Activated CD8-positive, alpha-beta memory T cell treated with anti-CD3 and anti-CD28 coated beads for 24 hours (primary cell): ENCODE measurements around the gene SHISAL1.
"Not testable (repeated sequence)": the region's sequence is repeated elsewhere in the genome, so short reads cannot be mapped to it uniquely, and the experiment has no call there.

Source experiments
- DNase-seq: peaks from one replicate; pipeline ENCODE4 v3.0.0-alpha.2; 2020

The SHISAL1 gene

GRCh38 chr22:44256556-44257485 lies 55.9 kb downstream of the SHISAL1 start:
- peak; percentile 48 for DNase-seq

- peak; percentile 37 for DNase-seq
These were observed 56.7 kb downstream of the SHISAL1 start for GRCh38 chr22:44256085-44256484.

- peak; percentile 26 for DNase-seq
These were observed 57.9 kb downstream of the SHISAL1 start for GRCh38 chr22:44254811-44255210.

DNA sequence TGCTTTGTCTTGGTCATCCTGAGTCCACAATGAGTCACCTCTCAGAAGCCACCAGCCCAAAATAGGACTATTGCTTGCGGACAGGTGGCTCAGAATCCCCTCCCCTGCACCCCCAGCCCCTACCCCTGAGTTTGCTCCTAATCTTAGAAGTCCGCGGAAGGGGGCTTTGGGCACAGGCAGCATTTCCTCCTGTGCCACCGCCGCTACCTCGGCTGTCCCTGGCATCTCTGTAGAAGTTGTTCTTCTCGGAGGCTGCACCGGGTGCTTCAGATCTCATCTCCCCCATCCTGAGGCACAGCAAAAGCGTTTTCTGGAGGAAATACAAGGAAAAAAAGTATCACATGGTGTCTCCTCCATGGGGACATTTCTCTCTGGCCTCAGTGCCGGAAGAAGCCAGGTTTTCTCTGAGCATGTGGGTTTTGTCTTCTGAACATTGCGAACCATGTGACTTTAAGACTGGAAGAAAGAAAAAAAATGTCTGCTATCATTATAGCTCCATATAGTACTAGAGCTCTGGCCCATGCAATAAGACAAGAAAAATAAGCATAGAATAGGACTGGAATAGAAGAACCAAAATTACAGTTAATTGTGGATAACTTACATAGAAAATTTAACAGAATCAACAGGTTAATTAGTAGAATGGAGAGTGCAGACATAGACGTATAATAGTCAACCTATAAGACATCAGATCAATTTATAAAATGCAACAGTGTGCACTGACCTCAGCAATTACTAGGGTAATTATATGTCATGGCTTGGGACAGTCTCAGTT lies 63.2 kb downstream of the SHISAL1 start:
- DNase-seq, result no peak

DNA sequence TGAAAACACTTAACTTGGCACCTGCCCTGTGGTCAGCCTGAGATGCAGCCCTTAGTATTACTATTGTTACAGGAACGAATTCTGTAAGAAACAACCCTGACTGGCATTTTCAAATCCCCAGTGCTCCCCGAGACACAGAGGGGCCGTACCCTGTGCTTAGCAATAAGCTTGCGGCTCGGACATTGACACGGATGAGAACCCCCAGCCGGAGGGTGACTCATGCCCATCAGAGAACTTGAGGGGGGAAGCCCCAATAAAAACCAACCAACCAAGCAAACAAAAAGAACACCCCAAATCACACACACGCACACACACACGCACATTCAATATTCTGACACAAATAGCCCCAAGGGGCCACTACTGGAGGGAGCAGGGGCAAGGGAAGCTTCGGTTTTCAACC lies 63.8 kb downstream of the SHISAL1 start:
- no peak for DNase-seq

DNA sequence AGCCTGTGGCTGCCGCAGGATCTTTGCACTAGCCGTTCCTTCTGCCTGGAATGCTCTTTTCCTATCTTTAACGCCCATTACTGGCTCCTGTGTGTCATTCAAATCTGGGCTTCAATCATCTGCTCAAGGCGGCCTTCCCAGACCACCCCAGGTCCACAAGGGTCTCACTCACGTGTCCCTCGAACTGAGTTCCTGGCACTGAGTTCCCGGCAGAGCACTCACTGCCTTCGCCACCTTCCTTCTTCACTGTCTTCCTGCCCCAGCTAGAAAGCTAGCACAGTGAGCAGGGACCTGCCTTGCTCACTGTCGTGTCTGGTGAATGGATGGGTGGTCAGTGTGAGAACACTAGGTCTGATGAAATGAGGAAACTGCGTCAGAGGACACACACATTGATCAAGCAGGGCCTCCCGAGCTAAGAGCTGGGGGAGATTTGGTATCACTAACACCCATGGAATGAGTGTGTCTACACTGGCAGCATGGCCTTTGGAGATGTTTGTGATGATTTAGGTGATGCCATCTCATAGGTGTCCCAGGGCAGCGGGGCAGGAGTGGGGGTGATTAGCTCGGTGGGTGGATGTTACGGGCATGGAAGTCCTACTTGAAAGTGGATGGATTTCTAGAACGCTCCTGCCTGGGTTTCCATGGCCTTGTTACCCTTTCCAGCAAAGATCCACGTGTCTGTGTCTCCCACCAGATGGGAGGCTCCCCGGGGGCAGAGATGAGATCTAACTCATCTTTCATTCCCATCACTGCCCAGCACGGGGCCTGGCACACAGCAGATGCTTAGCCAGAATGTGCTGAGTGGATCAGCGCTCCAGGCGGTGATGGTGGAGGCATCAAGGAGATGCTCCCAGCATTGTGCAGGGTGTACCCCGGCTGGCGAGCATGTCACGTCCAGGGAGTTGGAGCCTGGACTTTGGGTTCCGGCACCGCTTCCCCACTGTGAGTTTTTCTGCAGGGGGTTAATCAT lies 64.5 kb downstream of the SHISAL1 start:
- DNase-seq, result peak; percentile 32

DNA sequence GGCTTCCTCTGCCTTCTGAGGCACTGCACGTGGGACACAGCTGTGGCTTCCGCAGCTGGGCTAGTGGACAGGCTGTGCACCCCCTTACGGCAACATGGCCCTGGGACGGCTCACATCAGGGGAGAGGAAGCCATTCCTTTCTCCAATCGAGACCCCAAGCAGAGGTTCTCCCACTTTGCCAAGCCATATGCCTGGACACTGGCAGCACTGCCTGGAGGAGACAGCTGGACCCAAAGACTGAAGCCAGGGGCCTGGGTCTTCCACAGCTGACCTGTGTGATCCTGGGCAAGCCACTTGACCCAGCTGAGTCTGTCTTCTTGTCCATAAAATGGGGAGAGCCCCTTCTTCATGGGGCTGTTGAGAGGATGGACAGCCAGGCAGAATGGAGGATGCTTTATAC lies 65.4 kb downstream of the SHISAL1 start:
- DNase-seq, result peak; percentile 33

DNA sequence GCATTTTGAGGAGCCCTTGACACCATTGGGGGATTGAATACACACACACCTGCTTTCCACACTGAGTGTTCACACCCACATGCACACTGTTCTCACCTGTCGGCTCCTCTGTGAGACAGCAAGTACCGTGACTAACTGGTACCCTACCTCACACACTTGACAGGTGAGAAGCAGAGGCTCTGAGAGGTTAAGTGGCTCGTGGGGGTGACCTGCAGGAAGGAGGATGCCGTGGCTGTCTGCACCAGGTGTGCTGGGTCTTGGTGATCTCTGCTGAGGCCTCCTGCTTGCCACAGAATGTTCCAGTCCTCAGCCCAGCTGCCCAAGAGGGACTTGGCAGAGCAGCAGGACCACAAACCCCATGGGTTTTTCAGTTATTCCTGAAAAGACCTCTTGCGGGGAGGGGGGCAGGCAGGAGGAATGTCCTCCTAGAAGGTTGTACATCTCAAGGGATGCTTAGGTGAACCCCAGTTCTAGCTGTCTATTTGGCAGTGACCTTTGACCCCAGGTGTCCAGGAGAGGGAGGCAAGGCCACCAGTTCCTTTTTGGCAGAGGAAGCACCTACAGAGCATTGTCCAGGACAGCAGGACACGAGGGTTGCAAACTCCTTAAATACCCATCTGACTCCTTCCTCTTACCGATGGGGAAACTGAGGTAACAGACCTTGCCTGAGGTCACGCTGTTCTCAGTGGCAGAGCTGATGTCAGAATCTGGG lies 66.0 kb downstream of the SHISAL1 start:
- peak; percentile 43 for DNase-seq

DNA sequence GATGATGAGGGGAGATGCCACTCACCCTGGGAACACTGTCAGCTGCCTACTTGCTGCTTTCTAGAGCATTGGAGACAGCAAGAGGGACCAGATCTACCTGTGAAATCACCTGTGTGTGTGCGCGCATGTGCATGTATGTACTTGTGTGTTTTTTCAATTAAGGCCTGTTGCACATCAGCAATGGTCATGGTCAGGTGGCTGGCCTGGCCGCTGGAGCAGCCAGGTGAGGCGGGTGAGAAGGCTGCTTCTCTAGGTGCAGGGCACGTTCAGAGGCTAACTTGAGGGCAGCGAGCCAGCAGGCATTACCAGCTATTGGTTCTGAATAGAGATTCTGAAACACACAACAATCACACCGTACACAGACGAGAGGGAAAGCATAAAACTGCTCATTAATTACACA lies 66.9 kb downstream of the SHISAL1 start:
- DNase-seq, result peak; percentile 28

- peak; percentile 11 for DNase-seq
These were observed 67.3 kb downstream of the SHISAL1 start for GRCh38 chr22:44245438-44245837.

GRCh38 chr22:44244265-44244822 lies 68.4 kb downstream of the SHISAL1 start:
- DNase-seq, result peak; percentile 15

GRCh38 chr22:44243761-44244160 lies 69.0 kb downstream of the SHISAL1 start:
- DNase-seq, result peak; percentile 26

DNA sequence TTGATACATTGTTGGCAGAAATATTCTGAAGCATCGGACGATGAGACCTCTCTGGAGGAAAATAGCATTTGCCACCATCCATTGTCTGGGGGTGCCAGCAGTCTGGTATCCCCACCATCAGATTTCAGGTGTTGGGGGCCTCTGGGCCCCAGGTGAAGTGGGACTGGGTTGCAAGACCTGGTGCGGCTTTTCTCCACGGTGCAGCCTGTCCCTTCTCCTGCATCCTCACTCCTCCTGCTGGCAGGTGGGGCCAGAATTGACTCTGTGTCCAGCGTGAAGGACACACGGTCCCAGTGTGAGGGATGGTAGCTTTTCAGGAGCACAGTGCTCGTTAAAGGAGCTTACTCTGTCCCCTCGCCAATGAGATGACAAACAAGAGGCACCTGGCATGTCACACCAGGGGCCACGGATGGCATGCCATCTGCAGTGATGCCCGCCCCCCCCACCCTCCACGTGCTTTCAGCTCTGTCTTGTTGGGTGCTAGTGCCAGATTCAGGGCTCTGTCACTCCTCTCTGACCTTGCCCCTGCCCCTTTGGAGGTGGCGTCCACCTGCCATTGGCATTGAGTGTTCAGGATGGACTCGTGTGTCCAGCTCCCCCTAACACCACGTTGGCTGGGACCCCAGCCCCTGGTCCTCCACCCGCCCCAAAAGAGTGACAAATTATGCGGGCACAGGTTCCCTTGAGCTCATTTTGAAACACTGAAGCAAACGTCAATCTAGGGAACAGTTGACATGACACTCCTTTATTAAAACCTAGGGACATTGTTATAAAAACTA lies 69.6 kb downstream of the SHISAL1 start:
- peak; percentile 32 for DNase-seq

DNA sequence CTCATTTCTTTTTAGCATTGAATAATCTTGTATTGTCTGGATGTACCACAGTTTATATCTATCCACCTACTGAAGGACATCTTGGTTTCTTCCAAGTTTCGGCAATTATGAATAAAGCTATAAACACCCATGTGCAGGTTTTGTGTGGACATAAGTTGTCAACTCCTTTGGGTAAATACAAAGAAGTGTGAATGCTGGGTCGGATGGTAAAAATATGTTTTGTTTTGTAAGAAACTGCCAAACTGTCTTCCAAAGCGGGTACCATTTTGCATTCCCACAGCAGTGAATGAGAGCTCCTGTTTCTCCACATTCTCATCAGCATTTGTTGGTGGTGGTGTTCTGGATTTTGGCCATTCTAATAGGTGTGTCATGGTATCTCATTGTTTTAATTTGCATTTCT lies 71.6 kb downstream of the SHISAL1 start:
- not testable (repeated sequence) for DNase-seq

DNA sequence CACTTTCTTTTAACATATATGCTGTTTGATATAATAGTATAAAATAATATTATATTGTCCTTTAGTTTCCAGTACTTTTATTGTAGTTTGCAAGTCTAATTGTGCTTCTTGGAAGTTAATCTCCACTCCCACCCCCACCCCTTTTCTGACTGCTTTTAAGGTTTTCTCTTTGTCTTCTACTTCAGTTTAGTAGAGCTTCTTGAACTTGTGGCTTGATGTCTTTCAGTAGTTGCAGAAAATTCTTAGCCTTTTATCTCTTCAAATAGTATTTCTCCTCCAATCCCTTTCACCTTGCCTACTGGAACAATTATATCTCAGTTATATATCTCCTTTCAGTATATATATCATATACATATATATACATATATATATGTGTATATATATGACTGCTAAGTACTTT lies 75.5 kb downstream of the SHISAL1 start:
- DNase-seq, result no peak

GRCh38 chr22:44234372-44234771 lies 78.4 kb downstream of the SHISAL1 start:
- not testable (repeated sequence) for DNase-seq

- no peak for DNase-seq
These were observed 81.5 kb downstream of the SHISAL1 start for GRCh38 chr22:44231233-44231632.

- DNase-seq, result no peak
These were observed 82.9 kb downstream of the SHISAL1 start for GRCh38 chr22:44229809-44230208.

- DNase-seq, result no peak
These were observed 83.4 kb downstream of the SHISAL1 start for GRCh38 chr22:44229331-44229730.

DNA sequence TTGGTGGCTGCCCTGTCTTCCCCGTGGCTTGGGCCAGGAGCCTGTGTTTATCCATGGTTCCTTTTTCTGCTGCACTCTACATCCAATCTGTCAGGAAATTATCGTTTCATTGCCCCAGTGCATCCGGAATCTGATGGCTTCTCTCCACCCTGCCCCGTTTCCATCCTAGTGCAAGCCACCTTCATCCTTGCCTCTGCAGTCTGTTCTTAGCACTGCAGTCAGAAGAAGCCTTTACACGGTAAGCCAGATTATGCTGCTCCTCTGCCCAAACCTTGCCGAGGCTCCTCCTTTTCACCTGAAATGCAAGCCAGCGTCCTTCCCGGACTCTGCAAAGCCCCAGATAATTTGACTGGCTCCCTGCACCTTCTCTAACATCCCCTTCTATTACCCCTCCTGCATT lies 86.9 kb downstream of the SHISAL1 start:
- DNase-seq, result no peak
